ENCODE results near the gene CALCB. TPM values are rescaled to one million over a fixed set of nuclear protein-coding genes. Genes with fewer than 3 reads are reported as not detected.

CALCB gene
- total RNA-seq, 1 donor from 2014 or later, result not detected

DNA sequence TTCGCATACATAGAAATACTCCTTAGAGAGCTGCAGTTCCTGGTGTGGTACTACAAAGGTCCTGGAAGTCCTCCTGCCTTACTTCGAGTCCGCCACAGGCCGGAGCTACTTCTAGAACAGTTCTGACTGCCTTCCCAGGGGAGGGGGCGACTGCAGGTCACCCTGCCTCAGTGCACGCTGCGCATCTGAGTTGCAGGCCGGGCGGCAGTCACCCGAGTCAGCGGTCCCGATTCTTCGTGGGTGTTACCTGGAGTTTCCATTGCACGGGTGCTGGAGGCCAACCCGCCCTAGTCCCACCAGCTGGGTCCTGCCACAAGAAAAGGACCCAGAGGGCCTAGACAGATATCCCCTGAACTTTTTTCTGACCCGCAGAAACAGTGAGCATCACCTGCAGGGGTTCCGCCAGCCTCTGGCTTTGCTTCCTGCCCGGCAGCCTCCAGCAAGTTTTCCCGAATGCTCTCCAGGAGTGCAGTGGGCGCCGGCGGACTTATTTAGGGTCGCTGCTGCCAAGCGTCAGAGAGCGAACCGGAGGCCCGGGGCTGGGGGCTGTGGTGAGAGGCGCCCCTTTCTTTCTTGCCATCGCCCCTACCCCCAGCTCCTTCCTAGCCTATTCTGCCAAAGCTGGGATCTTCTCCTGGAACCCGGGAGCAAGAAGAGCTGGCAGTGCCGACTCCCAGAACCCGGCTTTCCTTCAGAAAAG lies 1.7 kb upstream of the CALCB start:
- Mint-ChIP-seq H3K9me3 (peaks cover 12% of the 10 kb centered on the region), H3K27me3 (ENCODE audit: low read depth) (peaks cover 14% of the 10 kb centered on the region), H3K27ac (ENCODE audit: unreplicated experiment) (no peak overlapping the region), H3K4me3 (no peak overlapping the region), H3K36me3 (ENCODE audit: low read depth) (peaks cover 3% of the 10 kb centered on the region), H3K4me1 (no peaks in the 10 kb centered on the region)
- DNase-seq (ENCODE audit: low read depth, low spot score), result no peak
- TF ChIP-seq, protein P1, sequence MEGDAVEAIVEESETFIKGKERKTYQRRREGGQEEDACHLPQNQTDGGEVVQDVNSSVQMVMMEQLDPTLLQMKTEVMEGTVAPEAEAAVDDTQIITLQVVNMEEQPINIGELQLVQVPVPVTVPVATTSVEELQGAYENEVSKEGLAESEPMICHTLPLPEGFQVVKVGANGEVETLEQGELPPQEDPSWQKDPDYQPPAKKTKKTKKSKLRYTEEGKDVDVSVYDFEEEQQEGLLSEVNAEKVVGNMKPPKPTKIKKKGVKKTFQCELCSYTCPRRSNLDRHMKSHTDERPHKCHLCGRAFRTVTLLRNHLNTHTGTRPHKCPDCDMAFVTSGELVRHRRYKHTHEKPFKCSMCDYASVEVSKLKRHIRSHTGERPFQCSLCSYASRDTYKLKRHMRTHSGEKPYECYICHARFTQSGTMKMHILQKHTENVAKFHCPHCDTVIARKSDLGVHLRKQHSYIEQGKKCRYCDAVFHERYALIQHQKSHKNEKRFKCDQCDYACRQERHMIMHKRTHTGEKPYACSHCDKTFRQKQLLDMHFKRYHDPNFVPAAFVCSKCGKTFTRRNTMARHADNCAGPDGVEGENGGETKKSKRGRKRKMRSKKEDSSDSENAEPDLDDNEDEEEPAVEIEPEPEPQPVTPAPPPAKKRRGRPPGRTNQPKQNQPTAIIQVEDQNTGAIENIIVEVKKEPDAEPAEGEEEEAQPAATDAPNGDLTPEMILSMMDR (conservative IDR thresholded peaks at IDR 0.05), result no peak

DNA sequence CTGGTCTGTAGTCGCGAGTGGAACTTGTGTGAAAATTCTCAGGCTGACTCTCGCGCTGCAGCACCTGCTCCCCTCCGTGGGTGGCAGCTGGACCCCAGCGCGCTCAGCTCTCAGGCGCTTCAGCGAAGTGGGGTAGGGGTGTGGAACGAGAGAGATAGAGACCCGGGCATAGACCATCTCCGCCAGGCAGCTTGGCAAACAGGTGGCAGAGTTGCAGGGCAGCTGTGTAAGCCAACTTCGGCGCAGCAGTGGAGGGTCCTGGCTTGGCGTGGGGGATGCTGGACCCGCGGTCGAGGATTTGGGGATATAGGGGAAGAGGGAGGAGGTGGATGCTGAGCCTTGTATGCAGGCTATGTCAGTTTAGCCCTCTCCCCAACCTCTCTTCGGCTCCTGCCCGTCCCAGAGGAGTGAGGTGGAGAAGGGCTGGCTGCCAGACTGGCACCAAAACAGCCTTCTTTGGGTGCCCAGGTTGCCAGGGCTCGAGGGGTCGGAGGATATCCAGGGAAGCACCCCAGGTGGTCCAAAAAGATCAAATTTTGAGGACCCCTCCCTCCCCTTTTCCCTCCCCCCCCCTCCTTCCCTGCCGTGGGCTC lies 746 bp upstream of the CALCB start:
- H3K36me3 Mint-ChIP-seq (ENCODE audit: low read depth), result peaks cover 3% of the 10 kb centered on the region
- no peak overlapping the region for H3K27ac Mint-ChIP-seq (ENCODE audit: unreplicated experiment)
- H3K9me3 Mint-ChIP-seq, result peaks cover 12% of the 10 kb centered on the region
- TF ChIP-seq, protein P1 (conservative IDR thresholded peaks at IDR 0.05), result no peak
- no peak for DNase-seq (ENCODE audit: low read depth, low spot score)
- no peak overlapping the region for H3K4me3 Mint-ChIP-seq
- peaks cover 22% of the 10 kb centered on the region for H3K27me3 Mint-ChIP-seq (ENCODE audit: low read depth)
- no peaks in the 10 kb centered on the region for H3K4me1 Mint-ChIP-seq

DNA sequence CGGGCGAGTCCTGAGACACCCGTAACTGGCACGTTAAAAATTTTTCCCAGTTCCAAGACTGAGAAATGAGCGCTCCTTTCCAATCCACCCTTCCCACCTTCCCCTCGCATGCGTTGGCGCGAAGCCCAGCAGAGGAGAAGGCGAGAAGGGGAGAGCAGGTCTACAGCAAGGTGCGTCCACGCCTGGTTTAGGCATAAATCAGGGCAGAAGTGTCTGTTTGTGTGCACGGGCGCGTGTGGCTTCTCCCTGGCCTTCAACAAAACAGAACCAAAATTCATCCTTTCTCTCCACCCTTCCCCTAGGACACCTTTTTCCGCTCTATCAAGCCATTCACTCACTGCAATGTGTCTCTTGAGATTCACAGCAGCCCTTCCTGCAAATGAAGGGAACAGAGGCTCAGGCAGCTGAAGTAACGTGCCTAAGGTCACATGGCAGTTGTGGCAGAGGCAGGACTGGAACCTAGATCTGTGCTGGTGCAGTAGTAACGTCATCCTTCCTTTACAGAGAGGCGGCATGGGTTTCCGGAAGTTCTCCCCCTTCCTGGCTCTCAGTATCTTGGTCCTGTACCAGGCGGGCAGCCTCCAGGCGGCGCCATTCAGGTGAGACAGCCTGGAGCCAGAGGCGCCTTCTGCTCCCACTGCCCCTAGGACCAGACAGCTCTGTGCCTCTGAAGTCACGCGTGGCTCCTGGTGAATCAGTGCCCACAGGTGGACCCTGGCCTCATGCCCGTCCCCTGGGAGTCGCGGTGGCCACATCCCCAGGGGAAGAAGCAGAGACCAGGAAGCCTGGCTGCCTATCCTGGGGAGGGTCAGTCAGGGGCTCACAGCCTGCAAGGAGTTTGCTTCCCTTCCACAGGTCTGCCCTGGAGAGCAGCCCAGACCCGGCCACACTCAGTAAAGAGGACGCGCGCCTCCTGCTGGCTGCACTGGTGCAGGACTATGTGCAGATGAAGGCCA lies 1.1 kb downstream of the CALCB start:
- Mint-ChIP-seq H3K4me1 (no peaks in the 10 kb centered on the region), H3K36me3 (ENCODE audit: low read depth) (peaks cover 3% of the 10 kb centered on the region), H3K4me3 (no peak overlapping the region), H3K9me3 (peaks cover 6% of the 10 kb centered on the region), H3K27me3 (ENCODE audit: low read depth) (peaks cover 24% of the 10 kb centered on the region), H3K27ac (ENCODE audit: unreplicated experiment) (no peak overlapping the region)
- TF ChIP-seq, protein P1 (conservative IDR thresholded peaks at IDR 0.05), result peak; percentile 92
- DNase-seq (ENCODE audit: low read depth, low spot score), result peak; percentile 95

DNA sequence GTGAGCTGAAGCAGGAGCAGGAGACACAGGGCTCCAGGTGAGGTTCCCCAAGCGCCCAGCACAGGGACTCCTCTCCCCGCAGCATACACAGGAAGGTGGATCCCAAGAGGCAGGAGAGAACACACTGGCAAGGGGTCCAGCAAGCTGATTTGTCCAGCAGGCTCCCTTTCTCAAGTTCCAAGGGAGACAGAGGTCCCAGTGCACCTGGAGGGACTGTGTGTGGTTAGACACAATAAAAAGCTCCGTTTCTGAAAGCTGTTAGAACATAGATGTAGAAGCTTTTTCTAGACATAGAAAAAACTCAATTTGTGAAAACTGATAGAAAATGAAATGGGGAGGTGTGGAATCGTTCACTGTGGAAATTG lies 1.8 kb downstream of the CALCB start:
- Mint-ChIP-seq H3K27me3 (ENCODE audit: low read depth) (peaks cover 27% of the 10 kb centered on the region), H3K4me3 (no peak overlapping the region), H3K36me3 (ENCODE audit: low read depth) (no peaks in the 10 kb centered on the region), H3K4me1 (no peaks in the 10 kb centered on the region), H3K27ac (ENCODE audit: unreplicated experiment) (no peak overlapping the region), H3K9me3 (peaks cover 3% of the 10 kb centered on the region)
- TF ChIP-seq, protein P1 (conservative IDR thresholded peaks at IDR 0.05), result no peak
- no peak for DNase-seq (ENCODE audit: low read depth, low spot score)

DNA sequence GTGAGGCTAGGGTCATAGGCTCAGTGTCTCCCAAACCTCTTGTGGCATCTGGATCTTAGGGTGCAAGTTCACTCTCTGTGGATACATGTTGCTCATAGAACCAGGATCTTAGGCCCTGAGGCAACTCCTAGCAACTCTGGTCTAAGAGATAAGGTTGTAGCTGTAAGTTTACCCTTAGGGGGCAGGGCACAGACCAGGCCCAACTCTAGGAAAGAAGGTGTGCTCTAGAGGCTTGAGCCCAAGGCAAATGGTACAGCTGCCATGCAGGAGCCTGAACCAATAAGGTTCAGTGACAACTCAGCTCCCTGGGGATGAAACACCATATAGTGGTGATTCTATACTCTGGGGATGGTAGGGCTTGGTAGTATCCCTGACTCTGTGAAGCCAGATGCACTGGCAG lies 17.8 kb downstream of the CALCB start:
- TF ChIP-seq, protein P1 (conservative IDR thresholded peaks at IDR 0.05), result no peak
- Mint-ChIP-seq H3K4me3 (no peak overlapping the region), H3K27me3 (ENCODE audit: low read depth) (no peaks in the 10 kb centered on the region), H3K27ac (ENCODE audit: unreplicated experiment) (no peak overlapping the region), H3K36me3 (ENCODE audit: low read depth) (peaks cover 4% of the 10 kb centered on the region), H3K9me3 (peaks cover 12% of the 10 kb centered on the region), H3K4me1 (no peaks in the 10 kb centered on the region)
- no peak for DNase-seq (ENCODE audit: low read depth, low spot score)

Data from neural crest cell (in vitro differentiated cells).